Measurements from ENCODE around the gene CTNNBL1.

DNA sequence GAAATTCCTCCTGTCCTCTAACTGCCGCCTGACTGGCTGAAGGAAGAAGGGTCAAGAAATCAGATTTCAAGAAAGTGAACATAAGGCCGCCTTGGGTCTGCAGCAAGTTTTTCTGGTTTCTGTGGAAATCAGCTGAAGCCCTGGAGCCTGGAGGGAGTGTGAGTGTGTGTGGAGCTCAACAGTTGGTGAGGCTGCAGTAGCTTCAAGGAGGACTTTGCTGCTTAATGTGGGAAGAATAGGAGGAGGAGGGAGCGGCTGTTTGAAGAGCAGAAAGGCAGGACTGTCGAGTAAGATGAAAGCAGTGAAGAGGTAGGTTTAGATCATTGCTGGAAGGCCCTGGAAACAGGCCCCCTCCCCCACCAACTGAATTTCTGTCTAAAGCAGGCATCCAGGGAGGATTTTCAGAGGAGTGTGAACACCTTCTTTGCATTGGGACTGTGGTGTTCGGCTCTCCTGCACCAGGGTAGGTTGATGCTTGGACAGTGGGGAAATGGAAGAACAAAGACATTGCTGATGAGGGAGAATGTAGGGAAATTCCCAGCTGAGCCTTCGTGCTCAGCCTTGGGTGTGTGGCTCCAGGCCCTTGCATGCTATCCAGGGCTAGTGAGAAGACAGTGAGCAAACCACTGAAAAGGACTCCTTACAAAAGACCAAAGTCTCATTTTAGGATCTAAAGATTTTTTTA, 129.6 kb downstream of the CTNNBL1 start:
- TF ChIP-seq EZH2 (IDR thresholded peaks at IDR 0.05) (no peak), POLR2AphosphoS5 (IDR thresholded peaks at IDR 0.05; ENCODE audit: borderline replicate concordance, low read depth, low read length) (no peak)
